Germinal center (tissue), 1 donor: ENCODE data around the gene PYROXD2.

ENCODE experiments used
- DNase-seq: peaks from one replicate; pipeline ENCODE4 v3.0.0; 2012; ENCODE audit warnings: mixed read lengths, low spot score

PYROXD2 gene

DNA sequence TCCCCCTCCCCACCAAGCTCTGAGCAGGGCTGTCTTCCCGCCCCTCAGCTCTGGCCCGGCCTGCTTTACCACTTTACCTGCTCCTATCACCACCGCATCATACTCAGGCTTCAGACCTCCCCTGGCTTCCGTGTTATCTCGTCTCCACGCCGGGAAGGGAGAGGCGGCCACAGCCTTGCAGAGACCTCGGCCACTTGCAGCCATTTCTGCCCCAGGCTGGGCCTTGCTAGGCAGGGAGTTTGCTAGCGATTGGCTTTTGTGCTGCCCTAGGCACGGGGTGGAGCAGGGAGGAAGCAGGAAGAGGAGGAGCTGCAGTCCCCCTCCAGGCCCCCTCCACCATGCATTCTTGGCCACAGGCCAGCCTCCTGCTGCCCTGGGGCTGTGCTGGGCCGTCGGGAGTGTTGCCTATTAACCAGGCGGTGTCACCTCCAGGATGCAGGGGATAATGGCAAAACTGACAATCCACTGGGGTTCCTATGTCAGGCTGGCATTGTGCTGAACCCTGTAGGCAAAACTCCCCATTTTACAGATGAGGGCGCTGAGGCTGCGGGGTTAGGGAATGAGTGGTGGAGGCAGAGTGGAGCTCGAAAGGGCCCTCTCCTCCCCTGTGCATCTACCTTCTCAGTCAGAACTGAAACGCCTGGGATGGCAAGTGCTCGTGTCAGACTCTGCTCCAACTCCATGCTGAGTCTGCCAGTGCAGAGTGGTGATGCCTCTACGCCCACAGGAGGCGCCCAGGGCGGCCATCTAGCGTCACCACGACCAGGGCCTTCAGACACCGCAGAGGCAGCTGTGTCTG lies at the start of gene PYROXD2:
TSS of gene PYROXD2 (minus strand) at position 251 of the 799 bp plus-strand sequence. CDS start at position 204, 47 bp downstream.
- peak; percentile 28 for DNase-seq

GRCh38 chr10:98463976-98464754 lies 49.2 kb upstream of the PYROXD2 start:
- DNase-seq: no peak

DNA sequence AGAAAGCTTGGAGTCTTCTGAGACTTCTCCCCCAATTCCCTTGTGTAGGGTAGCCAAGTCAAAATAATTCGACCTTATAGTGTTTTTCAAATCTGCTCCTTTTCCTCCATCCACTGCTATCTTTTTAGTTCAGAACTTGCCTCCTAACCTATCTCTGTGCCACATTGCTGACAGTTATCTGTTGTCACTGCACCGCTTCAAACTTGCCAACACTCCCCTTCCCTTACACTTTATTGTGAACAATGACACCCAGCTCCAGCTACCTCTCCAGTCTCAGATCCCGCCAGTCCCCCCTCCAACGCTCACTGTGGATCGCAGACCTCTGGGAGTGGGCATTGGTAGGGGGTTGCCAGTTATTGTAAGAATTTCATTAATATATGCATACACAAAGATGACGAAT lies 48.0 kb upstream of the PYROXD2 start:
- no peak for DNase-seq

DNA sequence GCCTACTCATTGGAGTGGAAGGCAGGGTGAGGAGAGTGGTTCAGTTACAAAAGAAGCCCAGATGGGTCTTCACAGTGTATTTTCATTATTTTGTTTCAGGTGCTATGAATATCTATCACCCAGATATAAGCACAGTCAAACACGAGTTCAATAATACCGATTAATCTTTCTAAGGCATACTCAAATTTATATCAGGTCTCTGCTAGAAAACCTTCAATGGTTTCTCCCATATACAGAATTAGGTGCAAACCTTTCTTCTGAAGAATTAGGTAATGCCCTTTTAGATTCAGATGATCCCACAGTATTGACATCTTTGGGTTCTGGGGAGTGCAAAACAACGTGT lies 46.5 kb upstream of the PYROXD2 start:
- no peak for DNase-seq

DNA sequence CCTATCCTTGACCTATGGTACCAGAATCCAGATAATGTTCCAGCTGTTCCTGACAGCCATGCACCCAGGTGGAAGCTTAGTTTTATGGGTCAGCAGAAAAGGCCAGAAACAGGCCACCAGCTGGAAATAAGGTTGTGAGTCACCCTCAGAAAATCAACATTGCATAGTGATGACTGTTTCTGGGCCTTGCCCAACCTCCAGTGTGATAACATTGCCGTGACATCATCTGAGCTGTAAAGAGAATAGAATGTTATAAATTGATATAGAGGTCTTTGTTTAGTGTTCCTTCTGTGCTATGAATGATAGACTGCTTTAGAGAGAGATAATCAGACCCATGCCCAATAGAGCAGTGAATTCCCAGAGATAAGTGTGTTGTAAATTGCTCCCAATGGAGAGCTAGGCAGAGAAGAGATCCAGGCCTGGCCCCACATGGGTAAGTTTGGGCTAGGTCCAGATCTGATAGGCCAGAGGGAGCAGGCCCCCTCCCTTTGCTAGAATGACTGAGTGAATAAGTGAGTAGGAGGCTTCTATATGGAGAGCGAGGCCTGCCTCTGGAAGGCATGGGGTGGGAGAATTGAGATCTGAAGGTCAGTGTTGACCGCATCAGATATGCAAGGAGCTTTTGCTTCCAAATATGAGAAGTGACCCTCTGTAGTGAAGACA lies 46.0 kb upstream of the PYROXD2 start:
- no peak for DNase-seq

DNA sequence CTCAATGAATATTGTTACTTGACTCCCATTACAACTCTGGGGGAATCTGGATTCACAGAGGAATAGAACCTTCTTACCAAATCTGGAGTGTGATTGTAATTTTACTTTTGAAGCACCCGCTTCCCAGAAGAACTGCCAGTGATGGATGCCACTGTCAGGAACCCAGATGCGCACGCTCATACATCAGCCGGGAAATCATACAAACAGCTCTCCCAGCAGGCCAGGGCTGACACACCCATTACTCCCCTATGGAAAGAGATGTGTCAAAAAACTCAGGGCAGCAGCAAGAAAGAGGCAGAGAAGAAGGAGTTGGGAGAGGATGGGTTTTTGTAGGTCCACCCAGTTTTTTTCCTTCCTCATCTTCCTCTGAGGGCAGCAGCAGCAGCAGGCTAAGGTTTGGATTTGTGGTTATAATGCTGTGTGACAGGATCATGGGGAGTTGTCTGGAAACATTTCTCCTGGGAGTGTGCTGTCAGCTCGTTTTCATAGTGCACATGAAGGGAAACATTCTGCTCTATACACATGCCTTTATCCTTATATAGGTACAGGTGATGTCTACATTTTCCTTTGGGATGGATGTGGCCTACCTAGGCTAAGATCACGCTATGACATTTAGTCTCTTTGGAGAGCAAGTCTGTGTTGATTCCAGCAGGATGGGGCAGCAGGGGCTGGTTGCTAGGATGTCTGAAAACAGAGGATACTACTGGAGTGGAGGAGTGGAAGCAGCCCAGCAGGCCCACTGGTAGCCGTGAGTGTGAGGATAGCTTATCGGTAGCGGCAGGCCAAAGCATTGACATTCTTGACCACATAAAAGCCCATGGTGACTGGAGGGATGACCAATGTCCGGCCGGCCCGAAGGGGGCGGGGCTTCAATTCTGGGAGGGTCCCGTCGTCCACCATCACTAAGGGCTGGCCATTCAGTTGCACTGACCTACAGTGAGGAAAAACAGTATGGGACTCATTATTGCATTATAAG lies 44.1 kb upstream of the PYROXD2 start:
- DNase-seq: no peak

- no peak for DNase-seq
These were observed 42.7 kb upstream of the PYROXD2 start for GRCh38 chr10:98457721-98458120.

- no peak for DNase-seq
These were observed 41.9 kb upstream of the PYROXD2 start for GRCh38 chr10:98456686-98457482.

DNA sequence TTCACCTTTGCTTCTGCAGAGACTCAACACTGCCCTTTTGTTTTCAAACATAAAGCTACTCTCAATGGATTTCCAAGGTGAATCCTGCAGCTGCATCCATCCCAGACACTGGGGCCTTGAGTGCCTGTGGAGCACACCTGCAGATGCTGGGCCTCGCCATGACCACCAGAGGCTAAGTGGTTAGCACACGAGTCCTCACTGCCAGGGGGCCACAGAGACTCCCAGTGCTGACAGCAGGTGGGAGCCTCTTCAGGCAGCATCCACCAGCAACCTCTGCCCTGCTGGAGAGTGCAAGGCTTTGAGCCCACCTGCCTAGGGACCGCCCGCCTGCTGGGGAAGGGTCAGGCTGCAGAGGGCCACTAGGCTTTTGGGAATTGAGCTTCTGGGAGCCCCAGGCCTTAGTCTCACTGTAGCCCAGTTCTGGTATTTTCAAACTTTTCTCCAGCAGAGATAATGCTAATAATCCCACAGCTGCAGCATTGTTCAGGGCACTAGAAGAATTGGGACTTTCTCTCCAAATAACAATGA lies 41.1 kb upstream of the PYROXD2 start:
- DNase-seq: no peak

DNA sequence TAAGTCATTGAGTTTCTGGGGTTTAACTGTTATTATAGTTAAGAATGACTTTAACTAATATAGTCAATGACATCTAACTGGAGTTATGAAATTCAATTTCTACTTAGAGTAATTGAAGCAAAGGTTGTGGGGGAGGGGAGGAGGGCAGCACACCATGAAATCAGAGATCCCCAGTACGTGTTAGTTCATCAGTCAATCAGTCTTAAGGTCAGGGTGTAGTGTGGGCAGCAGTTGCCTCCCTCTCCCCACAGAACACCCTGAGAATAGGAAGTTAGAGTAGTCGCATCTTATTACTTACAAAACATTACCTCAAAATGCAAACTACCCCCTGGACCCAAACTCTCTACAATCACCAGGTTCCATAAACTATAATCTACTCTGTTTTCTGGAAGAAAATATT lies 38.7 kb upstream of the PYROXD2 start:
- DNase-seq: no peak

DNA sequence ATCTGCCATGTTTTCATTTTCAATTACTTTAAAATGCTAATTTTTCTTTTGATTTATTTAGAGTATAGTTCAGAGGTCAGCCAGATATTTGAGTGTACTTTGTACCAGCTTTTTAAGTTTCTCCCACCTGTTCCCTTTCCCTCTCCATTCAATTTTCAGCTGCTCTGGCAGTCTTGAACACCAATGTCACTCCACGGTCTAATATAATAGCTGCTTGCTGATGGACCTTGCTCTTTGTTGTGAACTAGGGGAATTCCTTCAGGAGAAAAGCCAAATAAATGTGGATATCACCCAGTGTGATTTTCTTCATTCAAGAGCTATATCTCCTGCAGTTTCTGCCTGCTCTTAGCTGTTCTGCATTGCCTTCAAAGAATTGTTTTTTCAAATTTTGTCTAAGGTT lies 35.6 kb upstream of the PYROXD2 start:
- no peak for DNase-seq

DNA sequence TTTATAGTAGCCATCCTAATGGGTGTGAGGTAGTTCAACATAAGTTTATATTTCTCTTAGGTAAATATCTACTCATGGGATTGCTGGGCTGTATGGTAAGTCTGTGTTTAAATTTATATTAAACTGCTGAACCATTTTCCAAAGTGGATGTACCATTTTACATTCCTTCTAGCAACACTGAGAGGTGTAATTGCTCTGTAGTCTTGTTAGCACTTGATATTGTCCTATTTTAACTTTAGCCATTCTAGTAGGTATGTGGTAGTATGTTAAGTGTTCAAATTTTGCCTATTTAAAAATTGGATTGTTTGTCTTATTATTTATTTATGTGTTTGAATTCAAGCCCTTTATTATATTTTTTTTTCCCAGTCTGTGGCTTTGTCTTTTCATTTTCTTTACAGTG lies 34.3 kb upstream of the PYROXD2 start:
- DNase-seq: no peak

GRCh38 chr10:98446661-98447221 lies 31.8 kb upstream of the PYROXD2 start, which contains the start of gene HPS1:
HPS1 (minus strand) TSS chr10:98446935; CDS start chr10:98443240, 3,695 bp downstream.
- peak; percentile 92 for DNase-seq

DNA sequence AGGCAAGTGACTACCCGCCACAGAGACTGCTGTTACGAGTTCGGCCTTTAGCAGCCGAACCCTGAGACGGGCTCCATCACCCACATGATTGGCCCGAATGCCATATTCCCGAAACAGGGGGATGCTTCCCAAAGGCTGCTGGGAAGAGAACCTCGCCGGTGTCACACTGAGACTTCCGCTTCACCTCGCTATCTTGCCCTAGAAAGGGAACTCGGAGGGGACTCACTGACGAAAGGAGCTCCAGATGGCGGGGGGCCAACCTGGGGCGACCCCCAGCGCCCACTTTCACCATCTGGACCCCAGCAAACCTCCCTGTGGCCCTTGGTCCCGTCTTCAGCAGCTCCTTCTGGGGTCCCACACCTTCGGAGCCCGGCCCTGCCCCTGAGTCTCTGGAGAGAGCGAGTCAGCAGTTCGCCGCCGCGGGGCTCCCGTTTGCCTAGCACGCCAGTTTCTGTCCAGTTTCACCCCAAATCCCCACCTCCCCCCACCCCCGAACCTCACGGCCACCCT lies 31.2 kb upstream of the PYROXD2 start:
- peak; percentile 45 for DNase-seq

GRCh38 chr10:98445200-98445812 lies 30.3 kb upstream of the PYROXD2 start:
- DNase-seq: no peak

- DNase-seq: no peak
These were observed 29.5 kb upstream of the PYROXD2 start for GRCh38 chr10:98444314-98445006.

DNA sequence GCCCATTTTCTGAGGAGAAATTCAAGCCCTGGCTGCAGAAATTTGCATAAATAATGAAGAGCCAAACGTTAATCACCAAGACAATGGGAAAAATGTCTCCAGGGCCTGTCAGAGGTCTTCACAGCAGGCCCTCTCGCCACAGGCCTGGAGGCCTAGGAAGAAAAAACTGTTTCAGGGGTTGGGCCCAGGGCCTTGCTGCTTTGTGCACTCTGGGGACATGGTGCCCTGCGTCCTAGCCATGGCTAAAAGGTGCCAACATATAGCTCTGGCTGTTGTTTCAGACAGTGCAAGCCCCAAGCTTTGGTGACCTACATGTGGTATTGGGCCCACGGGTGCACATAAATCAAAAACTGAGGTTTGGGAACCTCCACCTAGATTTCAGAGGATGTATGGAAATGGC lies 23.7 kb upstream of the PYROXD2 start:
- no peak for DNase-seq

DNA sequence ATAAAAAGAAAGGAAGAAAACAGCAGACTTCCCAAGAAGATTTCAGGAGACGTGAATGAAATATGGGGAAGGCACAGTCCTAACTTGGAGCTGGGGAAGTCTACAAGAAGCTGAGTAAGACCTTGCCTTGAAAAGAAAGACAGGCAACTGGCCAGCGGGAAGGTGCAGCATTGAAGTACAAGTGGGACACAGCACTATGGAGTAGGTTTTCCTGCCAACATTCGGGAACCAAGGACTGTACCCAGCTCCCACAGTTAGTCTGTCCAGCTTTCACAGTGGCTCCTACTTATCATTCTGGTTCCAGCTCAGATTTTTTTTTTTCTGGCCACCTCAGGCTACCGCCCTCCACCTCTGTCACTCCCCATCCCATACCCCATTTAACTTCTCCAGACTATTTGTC lies 21.7 kb upstream of the PYROXD2 start:
- DNase-seq: no peak

- no peak for DNase-seq
These were observed 20.2 kb upstream of the PYROXD2 start for GRCh38 chr10:98435178-98435577.
